ENCODE results near the gene KRTAP9-9.
"Not testable (repeated sequence)": the region's sequence is repeated elsewhere in the genome, so short reads cannot be mapped to it uniquely, and the experiment has no call there.

KRTAP9-9 gene

DNA sequence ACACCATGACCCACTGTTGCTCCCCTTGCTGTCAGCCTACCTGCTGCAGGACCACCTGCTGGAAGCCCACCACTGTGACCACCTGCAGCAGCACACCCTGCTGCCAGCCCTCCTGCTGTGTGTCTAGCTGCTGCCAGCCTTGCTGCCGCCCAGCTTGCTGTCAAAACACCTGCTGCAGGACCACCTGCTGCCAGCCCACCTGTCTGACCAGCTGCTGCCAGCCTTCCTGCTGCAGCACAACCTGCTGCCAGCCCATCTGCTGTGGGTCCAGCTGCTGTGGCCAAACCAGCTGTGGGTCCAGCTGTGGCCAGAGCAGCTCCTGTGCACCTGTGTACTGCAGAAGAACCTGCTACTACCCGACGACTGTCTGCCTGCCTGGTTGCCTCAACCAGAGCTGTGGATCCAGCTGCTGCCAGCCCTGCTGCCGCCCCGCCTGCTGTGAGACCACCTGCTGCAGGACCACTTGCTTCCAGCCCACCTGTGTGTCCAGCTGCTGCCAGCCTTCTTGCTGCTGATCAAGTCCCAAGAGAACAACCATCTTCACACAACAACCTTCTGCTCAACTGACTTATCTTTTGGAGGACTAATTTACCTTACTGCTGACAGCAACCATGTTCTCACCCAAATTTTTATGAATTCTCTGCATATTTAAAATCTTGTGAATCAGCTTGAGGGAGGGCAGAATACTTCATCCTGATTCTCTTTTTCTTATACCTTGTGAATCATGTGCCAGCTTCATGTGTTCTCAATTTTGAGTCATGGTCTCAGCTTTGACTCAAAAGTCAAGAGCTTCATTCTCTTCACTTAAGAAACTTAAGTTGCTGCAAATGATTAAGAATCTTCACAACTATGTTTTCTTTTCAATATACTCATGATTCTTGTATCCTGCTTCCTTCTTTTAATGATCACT lies at the start of gene KRTAP9-9:
TSS of gene KRTAP9-9 (plus strand) at position 4 of the 910 bp plus-strand sequence.
- DNase-seq (ENCODE audit: low spot score), result not testable (repeated sequence)

DNA sequence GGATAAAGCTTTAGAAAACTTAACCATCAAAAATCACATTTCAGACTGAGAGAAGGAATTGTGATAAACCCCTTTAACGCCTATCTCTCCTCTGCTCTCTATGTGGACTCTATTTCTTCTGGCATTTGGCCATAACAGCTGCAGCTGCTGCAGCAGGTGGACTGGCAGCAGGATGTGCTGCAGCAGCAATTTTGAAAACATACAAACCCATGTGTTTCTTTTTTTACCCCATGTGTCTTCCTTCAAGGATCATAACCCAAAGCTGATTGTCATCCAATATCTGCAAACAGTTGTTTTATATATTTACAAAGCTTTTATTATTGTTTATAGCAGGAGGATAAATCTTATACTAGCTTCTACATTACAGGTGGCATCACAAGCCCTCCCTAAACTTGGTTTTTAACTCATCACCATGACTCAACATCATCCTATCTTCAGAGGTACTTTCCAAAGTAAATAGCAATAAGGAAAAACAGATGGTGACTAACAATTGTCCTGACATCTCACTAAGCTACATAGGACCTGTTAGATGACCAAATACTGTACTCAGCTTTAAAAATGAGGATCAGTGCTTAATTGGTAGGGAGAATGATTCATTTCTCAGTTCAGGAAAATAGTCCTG lies 43.2 kb upstream of the KRTAP9-9 start:
- no peak for DNase-seq (ENCODE audit: low spot score)

DNA sequence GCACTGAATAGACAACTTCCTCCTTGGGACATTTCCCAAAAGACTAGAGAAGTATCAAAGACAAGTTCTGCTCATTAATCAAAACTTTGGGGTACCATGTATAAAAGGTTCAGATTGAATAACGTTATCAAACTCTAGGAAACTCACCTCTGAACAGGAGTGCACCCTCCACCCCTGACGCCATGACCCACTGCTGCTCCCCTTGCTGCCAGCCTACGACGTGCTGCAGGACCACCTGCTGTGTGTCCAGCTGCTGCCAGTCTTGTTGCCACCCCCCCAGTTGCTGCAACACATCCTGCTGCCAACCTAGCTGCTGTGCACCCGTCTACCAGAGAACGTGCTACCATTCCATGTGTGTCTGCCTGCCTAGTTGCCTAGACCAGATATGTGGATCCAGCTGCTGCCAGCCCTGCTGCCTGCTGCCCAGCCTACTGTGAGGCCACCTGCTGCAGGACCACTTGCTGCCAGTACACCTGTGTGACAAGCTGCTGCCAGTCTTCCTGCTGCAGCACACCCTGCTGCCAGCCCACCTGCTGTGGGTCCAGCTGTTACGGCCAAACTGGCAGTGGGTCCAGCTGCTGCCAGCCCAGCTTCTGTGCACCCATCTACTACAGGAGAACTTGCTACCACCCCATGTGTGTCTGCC lies 42.5 kb upstream of the KRTAP9-9 start:
- no peak for DNase-seq (ENCODE audit: low spot score)

DNA sequence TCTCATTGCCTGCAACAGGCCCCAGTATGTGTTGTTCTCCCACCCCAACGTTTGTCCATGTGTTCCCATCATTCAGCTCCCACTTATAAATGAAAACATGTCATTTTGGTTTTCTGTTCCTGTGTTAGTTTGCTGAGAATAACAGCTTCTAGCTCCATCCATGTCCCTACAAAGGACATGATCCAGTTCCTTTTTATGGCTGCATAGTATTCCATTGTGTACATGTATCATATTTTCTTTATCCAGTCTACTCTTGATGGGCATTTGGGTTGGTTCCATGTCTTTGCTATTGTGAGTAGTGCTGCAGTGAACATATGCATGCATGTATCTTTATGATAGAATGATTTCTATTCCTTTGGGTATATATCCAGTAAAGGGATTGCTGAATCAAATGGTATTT lies 39.5 kb upstream of the KRTAP9-9 start:
- no peak for DNase-seq (ENCODE audit: low spot score)

DNA sequence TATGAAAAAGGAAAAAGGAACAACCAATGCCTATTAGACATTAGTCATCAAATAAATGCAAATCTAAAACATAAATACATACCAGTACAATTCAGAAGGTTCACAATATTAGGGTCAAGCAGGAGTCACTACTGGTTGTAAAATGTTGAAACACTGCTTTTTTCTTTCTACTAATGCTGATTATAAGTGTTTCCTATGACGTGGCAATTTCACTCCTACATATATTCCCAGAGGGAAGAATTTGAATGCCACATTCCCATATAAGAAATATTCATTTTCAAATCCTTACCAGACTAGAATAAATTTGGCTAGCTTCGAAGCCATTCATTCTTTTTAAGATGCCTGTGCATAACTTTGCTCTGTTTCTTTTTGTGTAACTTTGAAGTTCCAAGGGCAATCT lies 31.4 kb upstream of the KRTAP9-9 start:
- DNase-seq (ENCODE audit: low spot score), result no peak

DNA sequence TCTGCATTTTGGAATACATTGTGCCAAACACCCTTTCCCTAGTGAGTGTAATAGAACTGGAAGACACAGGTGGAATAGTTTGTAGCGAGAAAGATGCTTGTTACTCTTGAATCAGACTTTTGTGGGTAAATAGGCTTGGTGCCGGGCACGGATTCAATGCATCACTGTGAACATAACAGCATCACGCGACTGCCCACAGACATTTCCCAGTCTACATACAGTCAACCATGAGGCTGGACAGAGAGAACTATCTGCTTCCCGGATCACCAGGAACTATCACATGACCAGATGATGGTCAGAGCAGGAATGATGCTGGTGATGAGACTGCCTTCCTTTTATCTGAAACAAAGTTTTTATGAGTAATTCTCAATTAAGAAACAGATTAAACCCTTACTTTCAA lies 29.1 kb upstream of the KRTAP9-9 start:
- no peak for DNase-seq (ENCODE audit: low spot score)

DNA sequence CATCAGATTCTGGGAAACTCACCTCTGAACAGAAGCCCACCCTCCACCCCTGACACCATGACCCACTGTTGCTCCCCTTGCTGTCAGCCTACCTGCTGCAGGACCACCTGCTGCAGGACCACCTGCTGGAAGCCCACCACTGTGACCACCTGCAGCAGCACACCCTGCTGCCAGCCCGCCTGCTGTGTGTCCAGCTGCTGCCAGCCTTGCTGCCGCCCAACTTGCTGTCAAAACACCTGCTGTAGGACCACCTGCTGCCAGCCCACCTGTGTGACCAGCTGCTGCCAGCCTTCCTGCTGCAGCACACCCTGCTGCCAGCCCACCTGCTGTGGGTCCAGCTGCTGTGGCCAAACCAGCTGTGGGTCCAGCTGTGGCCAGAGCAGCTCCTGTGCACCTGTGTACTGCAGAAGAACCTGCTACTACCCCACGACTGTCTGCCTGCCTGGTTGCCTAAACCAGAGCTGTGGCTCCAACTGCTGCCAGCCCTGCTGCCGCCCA lies 28.5 kb upstream of the KRTAP9-9 start, which contains the start of gene KRTAP9-2:
TSS of gene KRTAP9-2 (plus strand) at position 51 of the 498 bp plus-strand sequence. CDS start at position 58, 7 bp downstream.
- not testable (repeated sequence) for DNase-seq (ENCODE audit: low spot score)

DNA sequence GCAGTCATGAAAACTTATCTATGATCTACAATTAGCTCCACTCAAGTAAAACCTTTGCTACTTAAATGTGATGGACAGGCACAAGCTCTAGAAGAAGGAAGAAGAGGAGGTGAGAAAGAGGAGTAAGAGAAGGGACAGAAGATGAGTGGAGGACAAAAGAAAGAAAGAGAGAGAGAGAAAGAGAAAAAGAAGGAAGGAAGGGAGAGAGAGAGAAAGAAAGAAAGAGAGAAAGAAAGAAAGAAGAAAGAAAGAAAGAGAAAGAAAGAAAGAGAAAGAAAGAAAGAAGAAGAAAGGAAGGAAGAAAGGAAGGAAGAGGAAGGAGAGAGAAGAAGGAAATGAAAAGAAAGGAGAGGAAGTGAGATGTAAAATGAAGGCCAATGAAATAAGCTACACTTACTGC lies 25.1 kb upstream of the KRTAP9-9 start:
- DNase-seq (ENCODE audit: low spot score), result no peak

DNA sequence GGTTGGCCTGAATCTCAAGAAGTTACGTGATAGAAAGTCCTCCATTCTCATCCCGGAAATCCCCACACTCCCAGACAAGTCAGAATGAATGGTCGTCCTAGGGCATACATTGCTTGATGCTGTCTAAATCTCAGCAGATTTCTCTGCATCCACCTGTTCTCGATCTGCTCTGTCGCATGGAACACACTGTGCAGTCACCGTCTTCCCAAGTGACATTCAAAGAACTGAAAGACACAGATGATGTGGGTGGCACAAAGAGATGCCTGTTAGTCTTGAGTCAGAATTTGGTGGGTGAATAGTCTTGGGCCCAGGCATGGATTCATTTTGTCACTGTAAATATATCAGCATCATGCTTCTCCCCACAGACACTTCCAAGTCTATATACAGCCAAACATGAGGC lies 23.5 kb upstream of the KRTAP9-9 start:
- DNase-seq (ENCODE audit: low spot score), result no peak

DNA sequence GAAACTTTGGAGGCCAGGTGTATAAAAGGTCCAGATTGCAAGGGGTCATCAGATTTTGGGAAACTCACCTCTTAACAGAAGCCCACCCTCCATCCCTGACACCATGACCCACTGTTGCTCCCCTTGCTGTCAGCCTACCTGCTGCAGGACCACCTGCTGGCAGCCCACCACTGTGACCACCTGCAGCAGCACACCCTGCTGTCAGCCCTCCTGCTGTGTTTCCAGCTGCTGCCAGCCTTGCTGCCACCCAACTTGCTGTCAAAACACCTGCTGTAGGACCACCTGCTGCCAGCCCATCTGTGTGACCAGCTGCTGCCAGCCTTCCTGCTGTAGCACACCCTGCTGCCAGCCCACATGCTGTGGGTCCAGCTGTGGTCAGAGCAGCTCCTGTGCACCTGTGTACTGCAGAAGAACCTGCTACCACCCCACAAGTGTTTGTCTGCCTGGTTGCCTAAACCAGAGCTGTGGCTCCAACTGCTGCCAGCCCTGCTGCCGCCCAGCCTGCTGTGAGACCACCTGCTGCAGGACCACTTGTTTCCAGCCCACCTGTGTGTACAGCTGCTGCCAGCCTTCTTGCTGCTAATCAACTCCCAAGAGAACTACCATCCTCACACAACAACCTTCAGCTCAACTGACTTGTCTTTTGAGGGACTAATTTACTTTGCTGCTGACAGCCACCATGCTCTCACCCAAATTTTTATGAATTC lies 22.6 kb upstream of the KRTAP9-9 start, which contains the start of gene KRTAP9-3:
TSS of gene KRTAP9-3 (plus strand) at position 51 of the 707 bp plus-strand sequence. CDS start at position 104, 53 bp downstream.
- not testable (repeated sequence) for DNase-seq (ENCODE audit: low spot score)

DNA sequence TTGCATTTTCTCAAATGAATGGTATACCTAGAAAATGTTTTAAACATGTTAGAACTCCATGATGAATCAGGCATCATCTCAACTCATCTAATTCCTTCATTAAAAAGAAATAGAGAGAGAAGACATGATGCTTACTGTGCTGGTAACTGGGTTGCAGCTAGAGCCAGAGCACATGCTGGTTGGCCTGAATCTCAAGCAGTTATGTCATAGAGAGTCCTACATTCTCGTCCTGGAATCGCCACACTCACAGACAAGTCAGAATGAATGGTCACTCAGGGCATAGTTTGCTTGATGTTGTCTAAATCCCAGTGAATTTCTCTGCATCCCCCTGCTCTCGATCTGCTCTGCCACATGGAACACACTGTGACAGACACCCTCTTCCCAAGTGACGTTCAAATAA lies 18.1 kb upstream of the KRTAP9-9 start:
- DNase-seq (ENCODE audit: low spot score), result not testable (repeated sequence)

DNA sequence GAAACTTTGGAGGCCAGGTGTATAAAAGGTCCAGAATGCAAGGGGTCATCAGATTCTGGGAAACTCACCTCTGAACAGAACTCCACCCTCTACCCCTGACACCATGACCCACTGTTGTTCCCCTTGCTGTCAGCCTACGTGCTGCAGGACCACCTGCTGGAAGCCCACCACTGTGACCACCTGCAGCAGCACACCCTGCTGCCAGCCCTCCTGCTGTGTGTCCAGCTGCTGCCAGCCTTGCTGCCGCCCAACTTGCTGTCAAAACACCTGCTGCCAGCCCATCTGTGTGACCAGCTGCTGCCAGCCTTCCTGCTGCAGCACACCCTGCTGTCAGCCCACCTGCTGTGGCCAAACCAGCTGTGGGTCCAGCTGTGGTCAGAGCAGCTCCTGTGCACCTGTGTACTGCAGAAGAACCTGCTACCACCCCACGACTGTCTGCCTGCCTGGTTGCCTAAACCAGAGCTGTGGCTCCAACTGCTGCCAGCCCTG lies 17.2 kb upstream of the KRTAP9-9 start, which contains the start of gene KRTAP9-8:
TSS of gene KRTAP9-8 (plus strand) at position 51 of the 489 bp plus-strand sequence. CDS start at position 104, 53 bp downstream.
- not testable (repeated sequence) for DNase-seq (ENCODE audit: low spot score)

DNA sequence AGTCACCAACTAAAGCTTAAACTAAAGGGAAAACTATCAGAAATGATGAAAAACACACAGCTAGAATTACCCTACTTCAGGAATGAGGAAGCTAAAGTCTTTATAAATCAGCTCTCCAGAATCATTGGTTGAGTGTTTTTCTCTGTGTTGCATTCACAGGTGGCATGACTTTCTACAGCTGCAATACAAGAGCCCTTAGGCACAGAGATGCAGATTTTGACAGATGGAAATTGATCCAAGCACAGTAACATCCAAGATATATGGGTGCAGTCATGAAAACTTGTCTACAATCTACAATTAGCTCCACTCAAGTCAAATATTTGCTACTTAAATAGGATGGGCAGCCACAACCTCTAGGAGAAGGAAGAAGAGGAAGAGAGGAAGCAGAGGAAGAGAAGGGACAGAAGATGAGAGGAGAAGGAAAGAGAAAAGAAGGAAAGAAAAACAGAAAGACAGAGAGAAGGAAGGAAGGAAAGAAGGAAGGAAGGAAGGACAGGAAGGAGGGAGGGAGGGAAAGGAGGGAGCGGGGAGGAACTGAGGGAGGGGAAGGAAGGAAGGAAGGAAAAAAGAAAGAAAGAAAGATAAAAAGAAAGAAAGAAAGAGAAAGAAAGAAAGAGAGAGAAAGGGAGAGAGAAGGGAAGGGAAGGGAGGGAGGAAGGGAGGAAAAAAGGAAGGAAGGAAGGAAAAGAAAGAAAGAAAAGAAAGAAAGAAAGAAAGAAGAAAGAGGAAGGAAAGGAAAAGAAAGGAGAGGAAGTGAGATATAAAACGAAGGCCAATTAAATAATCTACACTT lies 8.0 kb upstream of the KRTAP9-9 start:
- not testable (repeated sequence) for DNase-seq (ENCODE audit: low spot score)

DNA sequence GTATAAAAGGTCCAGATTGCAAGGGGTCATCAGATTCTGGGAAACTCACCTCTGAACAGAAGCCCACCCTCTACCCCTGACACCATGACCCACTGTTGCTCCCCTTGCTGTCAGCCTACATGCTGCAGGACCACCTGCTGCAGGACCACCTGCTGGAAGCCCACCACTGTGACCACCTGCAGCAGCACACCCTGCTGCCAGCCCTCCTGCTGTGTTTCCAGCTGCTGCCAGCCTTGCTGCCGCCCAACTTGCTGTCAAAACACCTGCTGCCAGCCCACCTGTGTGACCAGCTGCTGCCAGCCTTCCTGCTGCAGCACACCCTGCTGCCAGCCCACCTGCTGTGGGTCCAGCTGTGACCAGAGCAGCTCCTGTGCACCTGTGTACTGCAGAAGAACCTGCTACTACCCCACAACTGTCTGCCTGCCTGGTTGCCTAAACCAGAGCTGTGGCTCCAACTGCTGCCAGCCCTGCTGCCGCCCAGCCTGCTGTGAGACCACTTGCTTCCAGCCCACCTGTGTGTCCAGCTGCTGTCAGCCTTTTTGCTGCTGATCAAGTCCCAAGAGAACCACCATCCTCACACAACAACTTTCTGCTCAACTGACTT lies 5.4 kb upstream of the KRTAP9-9 start, which contains the start of gene KRTAP9-4:
TSS of gene KRTAP9-4 (plus strand) at position 51 of the 604 bp plus-strand sequence. CDS start at position 85, 34 bp downstream.
- not testable (repeated sequence) for DNase-seq (ENCODE audit: low spot score)

DNA sequence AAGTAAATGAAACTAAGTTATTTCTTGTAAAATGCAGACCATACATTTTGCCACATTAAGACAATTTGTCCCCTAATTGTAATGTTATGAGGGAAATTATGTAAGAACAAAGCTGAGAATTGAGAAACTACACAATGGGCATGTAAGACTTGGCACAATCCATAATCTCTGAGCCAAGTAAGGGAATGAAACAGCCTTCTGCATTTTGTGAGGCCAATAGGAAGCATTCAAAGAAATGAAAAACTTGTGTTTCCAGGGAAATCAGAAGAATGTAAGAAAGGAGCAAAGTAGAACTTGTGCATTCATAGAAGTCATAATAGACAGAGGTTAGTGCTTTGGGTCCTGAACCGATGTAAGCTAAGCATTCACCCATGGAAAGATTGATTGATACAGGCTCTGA lies 3.9 kb upstream of the KRTAP9-9 start:
- no peak for DNase-seq (ENCODE audit: low spot score)

DNA sequence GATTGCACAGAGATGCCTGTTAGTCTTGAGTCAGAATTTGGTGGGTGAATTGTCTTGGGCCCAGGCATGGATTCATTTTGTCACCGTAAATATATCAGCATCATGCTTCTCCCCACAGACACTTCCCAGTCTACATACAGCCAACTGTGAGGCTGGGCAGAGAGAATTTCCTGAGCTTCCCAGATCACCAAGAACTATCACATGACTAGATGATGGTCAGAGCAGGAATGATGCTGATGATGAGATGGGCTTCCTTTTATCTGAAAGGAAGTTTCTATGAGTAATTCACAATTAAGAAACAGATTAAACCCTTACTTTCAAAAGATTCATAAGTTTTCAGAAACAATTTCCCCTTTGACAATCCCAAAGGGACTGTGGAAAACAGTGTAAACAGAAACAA lies 323 bp upstream of the KRTAP9-9 start:
- DNase-seq (ENCODE audit: low spot score), result no peak

DNA sequence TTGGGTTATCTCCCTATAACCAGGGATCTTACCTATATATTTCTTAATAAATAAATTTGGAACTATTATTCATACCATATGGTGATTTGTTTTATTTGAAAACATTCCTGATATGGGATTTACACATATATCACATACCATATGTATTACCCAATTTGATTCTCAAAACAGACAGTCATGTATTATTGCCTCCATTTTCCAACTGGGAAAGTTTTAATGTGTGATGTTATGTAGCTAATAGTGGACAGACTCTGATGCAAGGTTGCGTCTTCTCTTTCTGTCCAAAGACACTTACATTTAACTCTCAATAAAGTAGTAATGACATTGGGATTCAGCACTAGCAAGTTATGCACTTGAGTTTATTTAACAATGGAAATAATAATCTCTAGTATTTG lies 1.1 kb downstream of the KRTAP9-9 start:
- DNase-seq (ENCODE audit: low spot score), result no peak

DNA sequence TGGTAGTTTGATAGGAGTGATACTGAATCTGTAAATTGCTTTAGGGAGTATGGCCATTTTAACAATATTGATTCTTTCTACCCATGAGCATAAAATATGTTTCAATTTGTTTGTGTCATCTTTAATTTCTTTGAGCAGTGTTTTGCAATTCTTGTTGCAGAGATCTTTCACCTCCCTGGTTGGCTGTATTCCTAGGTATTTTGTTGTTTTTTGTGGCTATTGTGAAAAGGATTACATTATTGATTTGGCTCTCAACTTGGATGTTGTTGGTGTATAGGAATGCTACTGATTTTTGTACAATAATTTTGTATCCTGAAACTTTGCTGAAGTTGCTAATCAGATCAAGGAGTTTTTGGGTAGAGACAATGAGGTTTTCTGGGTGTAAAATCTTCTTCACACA lies 3.2 kb downstream of the KRTAP9-9 start:
- no peak for DNase-seq (ENCODE audit: low spot score)

DNA sequence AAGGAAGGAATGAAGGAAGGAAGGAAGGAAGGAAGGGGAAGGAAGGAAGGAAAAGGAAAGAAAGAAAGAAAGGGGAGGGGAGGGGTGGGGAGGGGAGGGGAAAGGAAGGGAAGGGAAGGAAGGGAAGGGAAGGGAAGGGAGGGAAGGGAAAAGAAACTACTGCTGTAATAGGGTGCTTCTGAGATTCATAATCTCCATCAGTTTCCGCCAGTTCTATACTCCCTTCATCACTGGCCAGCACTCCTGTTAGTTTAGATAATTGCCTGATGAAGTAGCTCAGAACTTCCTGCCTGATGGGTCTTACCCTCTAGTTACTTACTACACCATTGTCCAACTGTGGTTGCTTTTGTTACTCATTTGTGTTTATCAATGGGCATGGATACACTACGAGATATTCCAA lies 8.0 kb downstream of the KRTAP9-9 start:
- DNase-seq (ENCODE audit: low spot score), result no peak

DNA sequence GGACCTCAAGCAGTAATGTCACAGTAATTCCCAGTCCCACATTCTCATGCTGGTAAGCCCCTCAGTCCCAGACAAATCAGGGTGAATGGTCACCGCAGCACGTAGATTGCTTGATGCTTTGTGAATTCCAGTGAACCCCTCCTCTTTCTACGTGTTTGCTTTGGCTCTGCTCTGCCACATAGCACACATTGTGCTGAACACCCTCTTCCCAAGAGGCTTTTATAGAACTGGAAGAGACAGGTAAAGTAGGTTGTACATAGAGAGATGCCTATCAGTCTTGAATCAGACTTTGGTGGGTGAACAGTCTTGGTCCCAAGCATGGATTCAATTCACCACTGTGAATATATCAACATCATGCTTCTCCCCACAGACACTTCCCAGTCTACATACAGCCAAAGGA lies 9.4 kb downstream of the KRTAP9-9 start:
- no peak for DNase-seq (ENCODE audit: low spot score)
